GM21576 (cell line): ENCODE results near the gene ODAD2.
"Not testable (repeated sequence)": the region's sequence is repeated elsewhere in the genome, so short reads cannot be mapped to it uniquely, and the experiment has no call there.

Experiments used
- ATAC-seq: cut with Tn5 transposase; IDR thresholded peaks from one replicate; pipeline ENCODE4 v1.9.1; 2021; ENCODE audit warnings: mild to moderate bottlenecking, moderate library complexity; ENCODE audit not compliant: unreplicated experiment

The ODAD2 gene

GRCh38 chr10:27998954-27999275, at the start of gene ODAD2:
Gene ODAD2 (minus strand): TSS chr10:27999079. CDS start chr10:27995142, 3,937 bp downstream.
- no peak for ATAC-seq

- no peak for ATAC-seq
These were observed 48.2 kb upstream of the ODAD2 start for GRCh38 chr10:28047061-28047460.

- ATAC-seq = no peak
These were observed 47.7 kb upstream of the ODAD2 start for GRCh38 chr10:28046579-28046978.

GRCh38 chr10:28043941-28044340, 45.1 kb upstream of the ODAD2 start:
- ATAC-seq = no peak

- no peak for ATAC-seq
These were observed 37.7 kb upstream of the ODAD2 start for GRCh38 chr10:28036587-28036986.

GRCh38 chr10:28020993-28021982, 22.4 kb upstream of the ODAD2 start:
- no peak for ATAC-seq

GRCh38 chr10:28020080-28020860, 21.4 kb upstream of the ODAD2 start:
- ATAC-seq = no peak

- no peak for ATAC-seq
These were observed 15.8 kb upstream of the ODAD2 start for GRCh38 chr10:28014651-28015050.

GRCh38 chr10:28012990-28013515, 14.2 kb upstream of the ODAD2 start:
- ATAC-seq = no peak

- ATAC-seq = no peak
These were observed 11.9 kb upstream of the ODAD2 start for GRCh38 chr10:28010821-28011220.

- no peak for ATAC-seq
These were observed 9.2 kb upstream of the ODAD2 start for GRCh38 chr10:28008054-28008453.

GRCh38 chr10:28001353-28001752, 2.5 kb upstream of the ODAD2 start:
- ATAC-seq = no peak

GRCh38 chr10:27998178-27998953, 513 bp downstream of the ODAD2 start:
- no peak for ATAC-seq

- ATAC-seq = no peak
These were observed 1.1 kb downstream of the ODAD2 start for GRCh38 chr10:27997865-27998177.

GRCh38 chr10:27995311-27995710, 3.6 kb downstream of the ODAD2 start:
- no peak for ATAC-seq

GRCh38 chr10:27989357-27989756, 9.5 kb downstream of the ODAD2 start:
- ATAC-seq = not testable (repeated sequence)

GRCh38 chr10:27986821-27987220, 12.1 kb downstream of the ODAD2 start:
- ATAC-seq = no peak

- no peak for ATAC-seq
These were observed 15.9 kb downstream of the ODAD2 start for GRCh38 chr10:27982875-27983543.

GRCh38 chr10:27981744-27982143, 17.1 kb downstream of the ODAD2 start:
- no peak for ATAC-seq

- not testable (repeated sequence) for ATAC-seq
These were observed 28.1 kb downstream of the ODAD2 start for GRCh38 chr10:27970795-27971194.
